Superior temporal gyrus (tissue), 1 donor: ENCODE results near the gene ATXN7.

Experiments used
- DNase-seq: peaks from one replicate; pipeline ENCODE4 v3.0.0-alpha.2; 2016; ENCODE audit errors: extremely low spot score

ATXN7 gene

GRCh38 chr3:63908081-63908736 is 44.5 kb downstream of the ATXN7 start:
- DNase-seq, result no peak

- no peak for DNase-seq
Measured at GRCh38 chr3:63908776-63909175, 45.1 kb downstream of the ATXN7 start.

GRCh38 chr3:63909431-63909830 is 45.8 kb downstream of the ATXN7 start:
- no peak for DNase-seq

GRCh38 chr3:63910001-63910400 is 46.3 kb downstream of the ATXN7 start:
- no peak for DNase-seq

- no peak for DNase-seq
Measured at GRCh38 chr3:63910891-63911290, 47.2 kb downstream of the ATXN7 start.

GRCh38 chr3:63911509-63911872 is 47.8 kb downstream of the ATXN7 start:
- no peak for DNase-seq

- DNase-seq, result peak; percentile 83
Measured at GRCh38 chr3:63911873-63912767, 48.5 kb downstream of the ATXN7 start, which contains the start of gene SCAANT1. SCAANT1 (minus strand) TSS chr3:63912383.

GRCh38 chr3:63912768-63913588 is 49.3 kb downstream of the ATXN7 start:
- DNase-seq, result no peak

GRCh38 chr3:63914312-63914711 is 50.6 kb downstream of the ATXN7 start:
- no peak for DNase-seq

GRCh38 chr3:63918321-63918720 is 54.7 kb downstream of the ATXN7 start:
- no peak for DNase-seq

- no peak for DNase-seq
Measured at GRCh38 chr3:63920001-63920400, 56.3 kb downstream of the ATXN7 start.

GRCh38 chr3:63921741-63922482 is 58.2 kb downstream of the ATXN7 start:
- DNase-seq, result no peak

- DNase-seq, result no peak
Measured at GRCh38 chr3:63922491-63923199, 59.0 kb downstream of the ATXN7 start.

GRCh38 chr3:63926309-63926708 is 62.6 kb downstream of the ATXN7 start:
- no peak for DNase-seq

- peak; percentile 45 for DNase-seq
Measured at GRCh38 chr3:63927422-63928280, 64.0 kb downstream of the ATXN7 start.

- no peak for DNase-seq
Measured at GRCh38 chr3:63931290-63931689, 67.6 kb downstream of the ATXN7 start.

- no peak for DNase-seq
Measured at GRCh38 chr3:63932509-63933212, 69.0 kb downstream of the ATXN7 start.

- DNase-seq, result no peak
Measured at GRCh38 chr3:63933459-63933858, 69.8 kb downstream of the ATXN7 start.
